SK-N-SH (cell line): ENCODE results near the gene RARA.

ENCODE experiments used
- CHD2 ChIP-seq: fragments of 150-350 bp; IDR thresholded peaks from 2 replicates; pipeline ENCODE4 v1.6.1; 2018; ENCODE audit warnings: low read length; ENCODE audit not compliant: partially characterized antibody
- CTCF ChIP-seq: fragments of 200-600 bp; sonication (generic); IDR thresholded peaks from 2 replicates; pipeline ENCODE4 v1.6.1; 2017; ENCODE audit warnings: antibody characterized with exemption, mild to moderate bottlenecking, moderate library complexity
- EP300 ChIP-seq, 2 experiments: IDR thresholded peaks; 2 replicates each; pipeline versions ENCODE4 v1.4.0 to v1.6.1; 2012; ENCODE audit warnings: borderline replicate concordance in 1 of 2, low read depth in 1 of 2, low read length in 1 of 2
- FOXM1 ChIP-seq: IDR thresholded peaks from 2 replicates; pipeline ENCODE4 v1.4.0; 2012; ENCODE audit warnings: low read depth, mild to moderate bottlenecking
- SIN3A ChIP-seq: IDR thresholded peaks from 2 replicates; pipeline ENCODE4 v1.6.1; 2012; ENCODE audit warnings: low read depth, mild to moderate bottlenecking, low read length, moderate library complexity, borderline replicate concordance
- TAF1 ChIP-seq: IDR thresholded peaks from 2 replicates; pipeline ENCODE4 v1.6.1; 2012; ENCODE audit warnings: low read depth, mild to moderate bottlenecking, low read length, moderate library complexity, borderline replicate concordance
- TCF12 ChIP-seq: IDR thresholded peaks from 2 replicates; pipeline ENCODE4 v1.4.0; 2012
- TF ChIP-seq, protein P1 (sequence below): fragments of 150-350 bp; IDR thresholded peaks from 2 replicates; pipeline ENCODE4 v1.6.1; 2017; ENCODE audit warnings: antibody characterized with exemption, low read length, low read depth, borderline replicate concordance

- TF ChIP-seq, protein P1, sequence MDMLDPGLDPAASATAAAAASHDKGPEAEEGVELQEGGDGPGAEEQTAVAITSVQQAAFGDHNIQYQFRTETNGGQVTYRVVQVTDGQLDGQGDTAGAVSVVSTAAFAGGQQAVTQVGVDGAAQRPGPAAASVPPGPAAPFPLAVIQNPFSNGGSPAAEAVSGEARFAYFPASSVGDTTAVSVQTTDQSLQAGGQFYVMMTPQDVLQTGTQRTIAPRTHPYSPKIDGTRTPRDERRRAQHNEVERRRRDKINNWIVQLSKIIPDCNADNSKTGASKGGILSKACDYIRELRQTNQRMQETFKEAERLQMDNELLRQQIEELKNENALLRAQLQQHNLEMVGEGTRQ: no peak
- TF ChIP-seq TCF12: no peak
- TF ChIP-seq TAF1: no peak
- TF ChIP-seq SIN3A: no peak
- TF ChIP-seq FOXM1: no peak
- no peak for TF ChIP-seq CTCF
- no peak for TF ChIP-seq EP300 (IDR thresholded peaks at IDR 0.05; ENCODE audit: borderline replicate concordance in 1 of 2, low read depth in 1 of 2, low read length in 1 of 2)
- TF ChIP-seq CHD2: no peak
These were observed 30.6 kb upstream of the RARA start for GRCh38 chr17:40278414-40278813.
